Activated T-cell treated with anti-CD3 and anti-CD28 coated beads for 4 hours (primary cell): ENCODE results near the gene RAB8B.

Experiments
- DNase-seq: peaks from one replicate; pipeline ENCODE4 v3.0.0-alpha.2; 2020

RAB8B gene

DNA sequence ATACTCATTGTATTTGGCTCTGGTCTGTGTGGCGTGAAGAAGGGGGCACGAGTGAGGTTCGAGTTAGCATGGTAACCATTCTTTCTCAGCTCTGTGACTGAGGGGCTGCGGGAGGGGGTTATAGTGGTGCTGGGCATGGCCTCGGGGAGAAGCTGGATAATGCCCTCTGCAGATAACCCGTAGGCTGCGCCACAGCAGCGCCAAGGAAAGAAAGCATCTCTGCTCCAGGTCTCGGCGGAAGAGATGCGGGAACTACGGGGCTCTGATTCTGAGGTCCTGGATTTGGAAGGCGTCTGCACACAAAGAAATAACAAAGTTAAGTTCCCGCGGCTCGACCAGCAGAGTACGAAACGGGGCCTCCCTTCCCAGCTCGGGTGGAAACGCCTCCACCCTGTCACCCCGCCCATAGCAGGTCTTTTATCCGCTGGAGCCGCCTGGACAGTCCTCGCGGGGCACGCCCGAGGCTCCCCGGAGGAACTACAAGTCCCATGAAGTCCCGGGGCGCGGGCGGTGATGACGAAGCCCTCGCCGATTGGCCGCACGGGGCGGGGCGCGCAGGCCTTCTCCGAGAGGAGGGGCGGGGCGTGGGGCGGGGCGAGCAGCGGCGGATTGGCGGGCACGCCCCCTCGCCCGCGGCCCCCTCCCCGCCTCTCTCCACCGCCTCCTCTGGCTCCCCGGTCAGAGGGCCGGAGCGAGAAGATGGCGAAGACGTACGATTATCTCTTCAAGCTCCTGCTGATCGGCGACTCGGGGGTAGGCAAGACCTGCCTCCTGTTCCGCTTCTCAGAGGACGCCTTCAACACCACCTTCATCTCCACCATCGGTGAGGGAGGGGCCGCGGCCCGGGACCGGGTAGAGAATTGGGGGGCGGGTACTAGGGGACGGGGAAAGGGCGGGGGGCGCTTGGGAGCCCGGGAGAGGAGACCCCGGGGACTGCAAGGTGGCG, at the start of gene RAB8B:
TSS of gene RAB8B (plus strand) at position 681 of the 946 bp plus-strand sequence. CDS start at position 700, 19 bp downstream.
- DNase-seq, result peak; percentile 99

DNA sequence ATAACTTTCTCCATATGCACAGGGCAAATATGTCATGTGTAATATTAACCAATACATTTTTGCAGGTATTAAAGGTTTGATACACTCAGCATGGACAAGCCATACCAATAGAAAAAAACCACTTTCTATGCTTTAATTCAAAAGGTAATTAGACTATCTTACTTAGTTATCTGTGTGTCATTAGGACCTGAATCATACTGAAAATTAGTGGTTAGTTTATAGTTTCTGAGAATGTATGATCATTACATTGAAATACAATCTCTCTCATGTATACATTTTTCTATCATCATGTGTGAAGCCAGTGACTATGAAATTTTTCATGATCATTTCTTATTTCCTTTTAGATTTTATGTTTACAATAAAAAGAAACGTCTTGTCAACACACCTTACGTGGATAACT, 48.5 kb upstream of the RAB8B start:
- DNase-seq, result no peak

DNA sequence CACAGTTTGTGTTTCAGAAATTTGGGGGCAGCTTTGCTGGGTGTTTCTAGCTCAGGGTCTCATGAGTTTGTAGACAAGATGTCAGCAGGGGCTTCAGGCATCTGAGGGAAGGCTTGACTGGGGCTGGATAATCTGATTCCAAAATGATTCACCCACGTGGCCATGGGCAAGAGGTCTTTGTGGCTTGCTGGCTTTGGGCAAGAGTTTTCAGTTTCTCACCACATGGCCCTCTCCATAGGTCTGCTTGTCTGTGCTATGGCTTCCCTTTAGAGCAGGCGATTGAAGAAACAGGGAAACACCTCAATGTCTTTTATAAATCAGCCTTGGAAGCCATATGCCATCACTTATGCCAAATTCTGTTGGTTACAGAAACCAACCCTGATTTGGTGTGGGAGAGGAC, 44.0 kb upstream of the RAB8B start:
- no peak for DNase-seq

DNA sequence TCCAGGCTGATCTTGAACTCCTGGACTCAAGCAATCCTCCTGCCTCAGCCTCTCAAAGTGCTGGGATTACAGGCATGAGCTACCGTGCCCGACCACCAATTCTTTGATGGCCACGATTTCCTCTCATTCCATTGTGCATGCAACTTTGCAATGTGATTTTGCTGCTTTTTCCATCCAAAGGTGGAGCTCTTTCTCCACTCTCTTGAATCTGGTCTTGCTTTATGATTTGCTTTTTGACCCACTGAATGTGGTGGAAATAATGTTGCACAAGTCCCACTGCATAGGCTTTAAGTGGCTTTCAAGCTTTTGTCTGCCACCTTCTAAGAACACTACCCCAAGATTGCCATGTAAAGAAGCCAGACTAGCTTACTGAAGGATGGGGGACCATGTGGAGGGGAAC, 42.7 kb upstream of the RAB8B start:
- DNase-seq, result no peak

DNA sequence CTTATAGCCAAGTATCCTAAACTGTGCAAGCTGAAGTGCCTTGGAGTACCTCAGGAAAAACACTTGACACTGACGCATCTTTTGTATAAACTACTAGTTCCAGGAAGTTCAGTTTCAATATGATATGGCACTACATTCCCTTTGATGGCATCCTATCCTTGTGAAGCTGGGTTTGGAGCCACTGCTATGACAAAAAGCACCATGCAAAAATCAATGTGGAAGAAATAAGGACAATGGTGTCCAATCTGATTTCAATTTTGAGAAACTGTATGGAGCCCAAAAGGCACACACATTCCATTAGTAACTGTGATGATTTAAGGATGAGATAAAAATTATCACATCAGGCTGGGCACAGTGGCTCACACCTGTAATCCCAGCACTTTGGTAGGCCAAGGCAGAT, 37.7 kb upstream of the RAB8B start:
- DNase-seq, result no peak

DNA sequence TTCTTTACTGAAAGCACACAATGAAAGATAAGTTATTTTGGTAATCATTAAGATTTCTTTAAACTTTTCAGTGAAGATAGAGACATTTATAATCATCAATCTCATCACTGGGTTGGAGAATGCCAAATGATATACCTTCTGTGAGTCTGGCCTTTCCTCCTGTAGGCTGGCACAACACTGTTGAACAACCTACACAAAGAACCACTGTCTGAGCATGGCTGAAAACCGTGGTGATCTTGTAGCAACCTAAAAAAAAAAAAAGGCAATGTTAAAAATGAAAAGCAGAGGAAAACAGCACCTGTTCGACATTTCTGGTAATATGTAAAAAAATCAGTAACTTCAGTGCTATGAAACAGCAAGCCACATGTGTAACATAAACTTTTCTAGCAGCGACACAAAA, 33.9 kb upstream of the RAB8B start:
- DNase-seq, result no peak

DNA sequence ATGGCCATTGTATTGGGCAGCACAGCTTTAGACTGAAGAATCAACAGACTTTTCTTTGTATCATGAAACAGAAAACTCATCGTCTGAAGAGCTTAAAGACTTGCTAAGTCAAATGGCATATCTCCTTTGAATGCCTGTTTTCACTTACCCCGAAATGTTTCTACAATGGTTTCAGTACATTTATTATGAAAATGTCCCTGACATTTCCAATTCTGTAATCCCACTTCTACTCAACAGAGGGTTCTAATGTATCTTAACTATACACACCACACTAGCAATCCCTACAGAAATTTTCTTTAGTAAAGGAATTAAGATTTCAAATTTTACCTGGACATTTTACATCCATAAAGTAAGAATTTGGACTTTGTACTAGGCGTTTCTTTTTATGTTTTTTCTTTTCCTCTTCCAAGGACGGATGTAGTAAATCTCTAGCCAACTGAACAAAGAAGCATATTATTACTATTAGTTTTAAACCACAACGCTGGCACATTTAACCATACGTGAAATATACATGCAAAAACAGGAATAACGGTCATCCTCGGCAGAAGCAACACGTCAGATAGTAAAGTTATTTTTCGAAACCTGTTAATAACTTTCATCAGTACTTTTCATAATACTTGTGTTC, 33.2 kb upstream of the RAB8B start:
- no peak for DNase-seq

DNA sequence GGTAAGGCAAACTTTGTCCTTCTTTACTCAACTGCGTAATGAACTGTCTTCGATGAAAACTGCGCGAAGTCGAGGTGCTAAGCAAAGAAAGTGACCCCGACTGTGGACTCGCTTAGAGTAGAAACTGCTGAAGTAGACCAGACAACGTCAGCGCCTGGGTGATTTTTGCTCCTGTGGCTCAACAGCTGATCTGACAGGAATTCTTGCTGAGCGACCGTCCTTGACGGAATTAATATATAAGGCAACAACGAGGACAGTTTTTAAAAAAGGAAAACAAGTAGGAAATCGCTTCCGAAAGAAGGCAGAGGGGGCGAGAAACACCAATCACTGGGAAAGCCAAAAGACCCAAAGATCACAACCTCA, 32.7 kb upstream of the RAB8B start:
- no peak for DNase-seq

DNA sequence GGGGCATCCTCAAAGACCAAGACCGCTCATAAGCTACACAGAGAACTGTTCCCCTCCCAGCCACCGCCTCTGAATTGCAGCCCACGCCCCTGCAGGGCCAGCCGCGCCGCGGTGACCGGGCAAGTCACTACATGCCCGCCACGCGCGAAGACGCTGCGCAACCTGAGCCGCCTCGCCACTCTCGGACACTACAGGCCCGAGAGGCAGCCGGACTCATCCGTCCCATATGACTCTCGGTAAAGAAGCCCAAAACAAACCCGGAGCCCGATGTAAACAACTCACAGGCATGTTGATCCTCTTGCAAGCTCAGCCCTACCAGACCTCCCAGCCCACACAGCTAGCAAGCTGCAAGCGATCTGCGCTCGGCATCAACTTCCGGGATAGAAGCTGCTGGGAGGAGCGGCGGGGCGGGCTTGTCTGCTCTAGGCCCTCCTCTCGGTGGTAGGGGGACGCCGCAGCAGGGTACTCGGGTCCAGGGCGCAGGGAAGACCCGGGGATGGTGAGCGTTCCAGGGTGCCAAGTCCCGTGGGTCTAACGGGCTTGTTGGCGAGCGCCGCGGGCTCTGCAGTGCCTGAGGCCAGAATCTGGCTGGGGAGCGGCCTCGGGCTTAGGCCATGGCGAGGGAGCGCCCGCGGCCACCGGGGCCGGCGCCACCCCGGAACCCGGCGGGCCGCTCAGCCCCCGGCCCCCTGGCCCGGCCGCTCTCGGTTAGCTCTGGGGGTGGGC, 32.1 kb upstream of the RAB8B start, which contains the start of gene RPS27L:
TSS of gene RPS27L (minus strand) at position 360 of the 726 bp plus-strand sequence. CDS start at position 288, 72 bp downstream.
- peak; percentile 74 for DNase-seq

DNA sequence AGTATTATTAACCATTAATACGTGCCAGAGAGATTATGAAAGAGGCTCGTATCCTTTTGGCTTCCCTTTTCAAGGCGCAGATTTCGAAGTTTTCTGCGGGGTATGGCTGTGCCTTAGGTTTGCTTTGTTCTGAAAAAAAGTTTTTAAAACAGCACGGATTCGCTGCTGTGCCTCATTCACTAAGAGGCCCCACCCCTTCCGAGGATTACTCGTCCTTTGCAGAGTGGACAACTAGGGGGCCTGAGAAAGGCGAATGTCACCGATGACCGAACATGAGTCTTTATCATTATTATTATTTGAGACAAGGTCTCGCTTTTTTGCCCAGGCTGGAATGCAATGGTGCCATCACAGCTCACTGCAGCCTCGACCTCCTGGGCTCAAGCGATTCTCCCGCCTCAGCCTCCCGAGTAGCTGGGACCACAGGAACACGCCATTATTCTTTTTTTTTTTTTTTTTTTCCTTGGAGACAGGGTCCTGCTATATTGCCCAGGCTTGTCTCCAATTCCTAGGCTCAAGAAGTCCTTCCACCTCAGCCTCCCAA, 31.4 kb upstream of the RAB8B start:
- DNase-seq, result no peak

DNA sequence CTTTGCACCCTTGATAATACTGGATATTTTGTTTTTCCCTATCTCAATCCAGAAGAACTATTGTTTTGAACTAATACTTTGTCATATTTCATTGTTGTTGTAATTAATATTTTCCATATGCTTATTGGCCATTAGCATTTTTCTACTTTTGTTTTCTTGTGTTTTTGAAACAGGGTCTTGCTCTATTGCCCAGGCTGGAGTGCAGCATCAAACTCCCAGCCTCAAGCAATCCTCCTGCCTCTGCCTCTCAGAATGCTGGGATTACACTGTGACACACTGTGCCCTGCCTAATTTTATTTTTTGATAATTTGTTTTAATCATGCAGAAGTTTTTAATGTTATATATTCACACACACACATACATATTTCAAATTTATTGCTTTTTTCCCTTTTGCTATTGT, 28.8 kb upstream of the RAB8B start:
- no peak for DNase-seq

DNA sequence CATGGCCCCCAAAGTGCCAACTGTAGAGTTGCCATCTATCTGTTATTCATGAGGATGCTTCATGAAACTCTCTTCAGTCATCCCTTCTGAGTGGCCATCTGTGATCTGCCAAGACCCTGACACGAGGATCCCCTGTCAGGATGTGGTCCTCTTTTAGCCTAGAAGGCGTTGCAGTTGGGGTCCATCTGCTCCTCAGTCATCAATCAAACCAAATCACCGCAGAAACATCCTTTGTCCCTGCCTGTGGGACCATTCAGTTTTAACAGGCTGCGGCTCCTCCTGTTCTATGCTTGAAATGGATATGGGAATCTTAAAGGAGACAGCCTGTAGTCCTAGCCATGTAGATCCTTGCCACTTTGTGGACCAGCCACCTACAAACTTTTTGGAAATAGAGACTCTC, 26.2 kb upstream of the RAB8B start:
- DNase-seq, result no peak

DNA sequence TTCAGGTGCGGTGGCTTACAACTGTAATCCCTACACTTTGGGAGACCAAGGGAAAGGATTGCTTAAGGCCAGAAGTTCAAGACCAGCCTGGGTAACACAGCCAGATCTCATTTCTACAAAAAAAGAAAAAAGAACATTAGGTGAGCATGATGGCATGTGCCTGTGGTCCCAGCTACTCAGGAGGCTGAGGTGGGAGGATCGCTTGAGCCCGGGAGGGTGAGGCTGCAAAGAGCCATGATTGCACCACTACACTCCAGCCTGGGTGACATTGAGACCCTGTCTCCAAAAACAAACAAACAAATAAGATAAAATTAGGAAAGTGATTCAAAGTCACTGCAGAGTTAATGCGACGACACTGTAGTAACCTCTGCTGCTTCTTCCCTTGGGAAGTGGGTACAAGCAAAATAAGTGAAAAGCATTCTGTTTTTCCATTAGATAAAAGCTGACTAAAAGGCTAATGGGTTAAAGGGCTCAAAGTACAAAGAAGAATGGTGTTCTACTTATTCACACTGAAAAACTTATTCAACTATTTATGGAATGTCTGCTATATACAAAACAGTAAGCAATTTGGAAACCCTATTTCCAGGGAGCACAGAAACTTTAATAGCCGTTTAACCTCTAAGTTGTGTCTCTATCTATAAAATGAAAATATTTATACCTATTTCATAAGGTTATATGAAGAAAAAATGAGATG, 24.1 kb upstream of the RAB8B start:
- DNase-seq, result no peak

DNA sequence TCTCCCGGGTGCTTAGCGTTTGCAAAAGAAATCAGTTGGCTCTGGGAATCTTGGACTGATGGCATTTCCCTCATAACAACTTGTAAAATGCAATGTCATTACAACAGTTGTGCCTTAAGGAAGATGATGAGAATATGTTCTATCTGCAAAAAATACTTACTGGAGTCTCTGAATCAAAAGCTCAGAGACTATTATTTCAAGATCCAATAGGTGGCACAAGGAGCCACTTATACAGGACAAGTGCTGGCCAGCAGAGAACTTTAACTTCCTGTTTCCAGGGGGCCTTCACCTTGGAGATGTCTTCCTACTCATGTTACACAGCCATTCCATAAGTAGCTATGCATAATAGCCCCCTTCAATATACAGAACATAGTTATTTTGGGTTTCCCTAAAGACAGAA, 23.2 kb upstream of the RAB8B start:
- no peak for DNase-seq

DNA sequence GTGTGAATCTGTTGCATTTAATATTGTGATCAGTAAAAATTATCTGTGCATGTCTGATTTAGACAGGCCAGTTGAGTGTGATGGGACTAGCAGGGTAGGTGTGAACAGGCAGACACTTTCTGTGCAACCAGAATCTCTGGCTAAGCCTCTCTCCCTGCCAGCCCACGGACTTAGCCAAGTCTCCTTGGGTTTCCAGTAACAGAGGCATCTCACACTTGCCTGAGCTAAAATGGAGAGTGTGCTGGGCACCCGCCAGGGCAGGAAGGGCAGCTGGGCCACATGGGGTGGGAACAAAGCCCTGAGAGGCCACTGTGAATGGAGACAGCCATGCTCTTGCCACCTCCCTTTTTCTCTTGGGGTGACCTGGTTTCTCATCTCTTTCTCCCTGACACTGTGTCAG, 19.6 kb upstream of the RAB8B start:
- no peak for DNase-seq

DNA sequence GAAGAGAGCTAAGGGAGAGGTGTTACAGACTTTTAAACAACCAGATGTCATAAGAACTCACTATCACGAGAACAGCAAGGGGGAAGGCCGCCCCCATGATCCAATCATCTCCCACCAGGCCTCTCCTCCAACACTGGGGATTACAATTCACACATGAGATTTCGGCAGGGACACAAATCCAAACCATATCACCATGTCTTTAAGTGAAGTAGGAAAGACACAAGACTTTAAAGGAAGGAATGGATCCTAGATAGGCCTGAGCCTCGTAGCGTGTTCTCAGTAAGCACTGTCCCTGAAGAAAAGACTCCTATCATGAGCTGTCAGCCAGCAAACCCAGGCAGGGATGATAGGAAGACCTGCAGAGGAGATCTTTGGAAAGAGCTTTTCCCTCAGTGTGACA, 17.0 kb upstream of the RAB8B start:
- DNase-seq, result no peak

DNA sequence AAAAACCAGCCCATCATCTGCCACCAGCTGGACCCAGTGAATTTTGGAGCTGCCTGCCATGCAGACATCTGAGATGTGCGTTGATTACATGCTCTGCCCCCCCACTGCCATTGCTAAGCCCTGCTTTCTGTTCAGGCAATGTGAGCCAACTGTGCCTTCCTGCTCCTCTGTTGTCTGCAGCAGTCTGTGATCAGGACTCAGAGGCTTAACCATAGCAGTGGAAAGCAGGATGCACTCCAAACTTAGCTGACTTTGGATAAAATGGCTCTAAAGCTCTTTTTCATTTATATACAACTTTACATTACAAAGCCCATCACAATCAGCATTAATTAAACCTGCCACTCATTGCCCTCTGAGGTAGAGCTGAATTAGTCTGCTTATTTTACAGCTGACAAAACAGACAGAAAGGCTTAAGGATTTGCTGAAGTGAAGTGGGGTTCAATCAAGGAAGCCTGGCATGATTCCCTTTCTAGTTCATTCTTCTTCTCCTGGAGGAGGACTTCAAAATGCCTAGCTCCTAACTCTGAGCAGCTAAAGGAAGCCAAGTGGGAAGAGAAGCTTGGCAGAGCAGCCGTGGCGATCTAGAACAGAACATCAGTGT, 16.5 kb upstream of the RAB8B start:
- no peak for DNase-seq

DNA sequence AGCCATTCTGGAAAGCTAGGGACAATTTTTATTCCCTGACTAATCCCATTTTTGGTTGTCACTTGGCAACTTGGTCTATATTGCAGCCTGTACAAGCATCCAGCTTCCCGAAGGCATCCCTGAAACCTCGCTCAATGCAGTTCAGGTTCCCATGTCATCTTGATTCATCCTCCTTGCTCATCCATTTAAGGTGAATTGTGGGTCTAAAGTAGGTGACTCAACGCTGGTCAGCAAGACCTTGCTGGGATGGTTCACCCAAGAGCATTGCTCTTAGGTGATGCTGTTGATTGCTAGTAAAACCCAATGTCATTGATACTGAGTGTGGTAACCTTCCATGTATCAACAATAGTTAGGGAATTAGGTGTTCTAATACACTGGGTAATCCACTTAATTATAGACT, 13.1 kb upstream of the RAB8B start:
- no peak for DNase-seq

DNA sequence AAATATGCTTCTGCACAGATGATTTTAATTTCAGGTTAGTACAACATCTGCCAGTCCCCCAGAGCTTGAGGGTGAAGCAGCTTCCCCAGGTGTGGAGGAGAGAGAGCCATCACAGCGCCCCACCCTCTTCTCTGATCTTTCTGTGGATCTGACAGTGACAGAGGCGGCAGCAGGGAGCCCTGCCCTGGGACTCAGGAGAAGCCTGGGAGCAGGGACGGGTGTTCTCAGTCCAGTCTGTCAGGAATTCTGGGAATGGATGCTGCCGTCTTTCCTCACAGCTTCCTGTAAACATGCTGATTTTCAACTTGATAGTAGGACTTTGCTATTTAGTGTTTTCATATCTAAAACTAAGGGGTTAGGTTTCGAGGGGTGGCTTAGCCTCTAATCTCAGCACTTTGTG, 11.4 kb upstream of the RAB8B start:
- no peak for DNase-seq

DNA sequence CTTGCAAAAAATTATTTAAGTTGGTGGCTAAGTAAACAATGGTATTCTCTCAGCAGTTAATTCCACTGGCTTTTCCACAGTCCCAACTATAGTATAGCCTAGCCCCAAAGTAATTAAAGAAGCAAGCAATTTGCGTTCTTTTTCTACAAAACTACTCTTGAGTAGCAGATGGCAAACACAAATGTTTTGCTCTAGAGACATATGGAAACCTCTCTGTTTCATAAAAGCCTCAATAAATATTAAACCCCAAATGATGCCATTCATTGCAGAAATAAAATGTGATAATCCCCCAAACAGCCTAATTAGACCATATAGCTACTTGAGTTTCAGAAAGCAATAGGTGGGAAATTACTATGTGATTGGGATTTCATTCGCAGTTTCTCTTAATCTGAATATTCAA, 8.7 kb upstream of the RAB8B start:
- DNase-seq, result no peak

DNA sequence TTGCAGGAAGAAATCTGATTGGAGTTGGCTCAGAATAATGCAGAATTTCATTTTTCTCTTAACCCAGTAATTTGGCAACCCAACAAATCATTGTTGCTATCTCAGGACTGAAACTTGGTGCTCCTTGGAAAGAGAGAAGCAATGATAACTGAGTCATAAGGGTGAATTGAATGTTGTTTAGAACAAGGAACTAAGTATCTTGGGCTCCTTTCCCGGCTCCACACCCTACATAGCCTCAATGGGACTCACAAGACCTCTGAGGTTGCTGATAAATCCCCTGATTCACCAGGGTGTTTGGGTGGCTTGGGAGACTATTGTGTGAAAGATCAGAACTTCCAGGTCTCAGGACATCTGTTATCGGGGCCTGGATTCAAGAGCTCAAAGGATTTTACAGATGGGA, 7.8 kb upstream of the RAB8B start:
- no peak for DNase-seq

DNA sequence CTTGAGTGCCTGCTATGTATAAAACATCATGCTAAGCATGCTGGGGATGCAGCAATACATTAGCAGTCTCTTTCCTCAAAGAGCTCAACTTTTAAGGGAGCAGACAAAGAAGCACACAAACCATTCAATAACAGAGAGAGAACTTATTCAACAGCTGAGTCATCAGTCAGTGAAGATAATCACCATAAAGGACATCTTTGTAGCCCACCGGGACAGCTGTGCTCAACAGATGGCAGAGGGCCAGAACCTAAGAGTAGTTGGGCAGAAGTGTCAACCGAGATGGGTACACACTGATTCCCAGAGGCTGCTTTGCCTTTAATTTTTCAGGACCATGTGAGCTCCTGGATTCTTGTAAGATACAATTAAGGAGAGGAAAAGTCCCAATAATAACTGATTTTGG, 4.2 kb upstream of the RAB8B start:
- no peak for DNase-seq
